Measurements from ENCODE around the gene YTHDF2. TPM values are rescaled to one million over a fixed set of nuclear protein-coding genes. Genes with fewer than 3 reads are reported as not detected.

The YTHDF2 gene
- polyA plus RNA-seq, 3 donors: 20.7 to 81.6 (median 74.2) TPM

DNA sequence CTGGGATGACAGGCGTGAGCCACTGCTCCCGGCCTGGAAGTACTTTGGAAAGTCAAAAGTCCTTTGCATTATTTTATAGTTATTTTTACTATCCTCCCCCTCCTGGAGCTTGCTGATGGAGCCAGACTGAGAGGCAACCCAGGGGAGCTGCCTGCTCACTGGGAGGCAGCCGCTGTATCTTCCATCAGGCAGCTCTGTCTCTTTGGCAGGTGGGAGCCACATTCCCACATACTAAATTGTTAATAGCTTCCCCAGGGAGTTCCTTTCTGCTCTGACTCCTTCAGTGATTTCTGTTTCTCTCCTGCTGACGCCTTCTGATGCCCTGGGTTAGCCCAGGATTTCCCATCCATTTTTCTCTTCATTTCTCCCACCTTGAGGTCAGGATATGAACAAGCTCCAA lies 70.3 kb downstream of the YTHDF2 start:
- H3K4me1 ChIP-seq (ENCODE audit: control insufficient read depth in 1 of 2, insufficient read depth in 2 of 2, low read length in 2 of 2): no peaks in the 10 kb centered on the region
- intact Hi-C loops (cut with micrococcal nuclease): no loop called here
- H3K9me3 Mint-ChIP-seq: peaks cover 0 to 9% (median 3%) of the 10 kb centered on the region in 7 donors
- WGBS (ENCODE audit: insufficient coverage): 88% methylated on average over 1 of the region's 4 CpGs
- H3K36me3 Mint-ChIP-seq: no peaks in the 10 kb centered on the region
- peaks cover 3% of the 10 kb centered on the region for H3K4me1 Mint-ChIP-seq
- H3K36me3 ChIP-seq (replicated peaks in 1 of 2; ENCODE audit: control insufficient read depth in 1 of 2, insufficient read depth in 2 of 2, low read length in 2 of 2): no peaks in the 10 kb centered on the region
- H2AFZ ChIP-seq (ENCODE audit: insufficient read depth, low read depth, low read length, poor library complexity, severe bottlenecking): no peak overlapping the region
- H3K4me3 ChIP-seq (replicated peaks in 1 of 3; ENCODE audit: low read depth in 2 of 3, low read length in 3 of 3): no peak overlapping the region
- no peak for DNase-seq
- H3K9ac ChIP-seq (ENCODE audit: insufficient read depth, low read length, poor library complexity, severe bottlenecking): no peak overlapping the region
- H3K27ac ChIP-seq (ENCODE audit: low read depth in 1 of 2, low read length in 2 of 2): no peak overlapping the region
- no peaks in the 10 kb centered on the region for H3K79me2 ChIP-seq (ENCODE audit: insufficient read depth, low read length)
- no peaks in the 10 kb centered on the region for H4K20me1 ChIP-seq (ENCODE audit: insufficient read depth, low read length)
- TF ChIP-seq, protein P1, sequence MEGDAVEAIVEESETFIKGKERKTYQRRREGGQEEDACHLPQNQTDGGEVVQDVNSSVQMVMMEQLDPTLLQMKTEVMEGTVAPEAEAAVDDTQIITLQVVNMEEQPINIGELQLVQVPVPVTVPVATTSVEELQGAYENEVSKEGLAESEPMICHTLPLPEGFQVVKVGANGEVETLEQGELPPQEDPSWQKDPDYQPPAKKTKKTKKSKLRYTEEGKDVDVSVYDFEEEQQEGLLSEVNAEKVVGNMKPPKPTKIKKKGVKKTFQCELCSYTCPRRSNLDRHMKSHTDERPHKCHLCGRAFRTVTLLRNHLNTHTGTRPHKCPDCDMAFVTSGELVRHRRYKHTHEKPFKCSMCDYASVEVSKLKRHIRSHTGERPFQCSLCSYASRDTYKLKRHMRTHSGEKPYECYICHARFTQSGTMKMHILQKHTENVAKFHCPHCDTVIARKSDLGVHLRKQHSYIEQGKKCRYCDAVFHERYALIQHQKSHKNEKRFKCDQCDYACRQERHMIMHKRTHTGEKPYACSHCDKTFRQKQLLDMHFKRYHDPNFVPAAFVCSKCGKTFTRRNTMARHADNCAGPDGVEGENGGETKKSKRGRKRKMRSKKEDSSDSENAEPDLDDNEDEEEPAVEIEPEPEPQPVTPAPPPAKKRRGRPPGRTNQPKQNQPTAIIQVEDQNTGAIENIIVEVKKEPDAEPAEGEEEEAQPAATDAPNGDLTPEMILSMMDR (IDR thresholded peaks at IDR 0.05): no peak
- peaks cover 25 to 35% (median 28%) of the 10 kb centered on the region in 3 donors for H3K27me3 Mint-ChIP-seq (ENCODE audit: low read depth in 3 of 3)
- peaks cover 18 to 22% of the 10 kb centered on the region in 2 donors for H3K27me3 ChIP-seq (ENCODE audit: control insufficient read depth in 2 of 2, insufficient read depth in 2 of 2, low read length in 2 of 2)
- H3K27ac Mint-ChIP-seq: no peak overlapping the region
- H3K9me3 ChIP-seq (replicated peaks in 1 of 2; ENCODE audit: control insufficient read depth in 1 of 2, insufficient read depth in 1 of 2, low read length in 2 of 2): no peaks in the 10 kb centered on the region
- no peak overlapping the region for H3K4me3 Mint-ChIP-seq
- no peak overlapping the region for H3K4me2 ChIP-seq (replicated peaks; ENCODE audit: extremely low read depth, low read length, poor library complexity, severe bottlenecking)

GRCh38 chr1:28807986-28808385 lies 71.2 kb downstream of the YTHDF2 start:
- H3K79me2 ChIP-seq (ENCODE audit: insufficient read depth, low read length): no peaks in the 10 kb centered on the region
- H3K9ac ChIP-seq (ENCODE audit: insufficient read depth, low read length, poor library complexity, severe bottlenecking): no peak overlapping the region
- no peak overlapping the region for H3K4me2 ChIP-seq (replicated peaks; ENCODE audit: extremely low read depth, low read length, poor library complexity, severe bottlenecking)
- DNase-seq: no peak
- H3K27ac ChIP-seq (ENCODE audit: low read depth in 1 of 2, low read length in 2 of 2): no peak overlapping the region
- Mint-ChIP-seq H3K27me3 (ENCODE audit: low read depth in 3 of 3) (peaks cover 31 to 42% (median 34%) of the 10 kb centered on the region in 3 donors), H3K4me1 (peaks cover 3% of the 10 kb centered on the region), H3K4me3 (no peak overlapping the region), H3K27ac (peak overlapping the region in 1 of 7 donors; percentile 64), H3K9me3 (peaks cover 0 to 10% (median 3%) of the 10 kb centered on the region in 7 donors), H3K36me3 (no peaks in the 10 kb centered on the region)
- no peaks in the 10 kb centered on the region for H3K9me3 ChIP-seq (replicated peaks in 1 of 2; ENCODE audit: control insufficient read depth in 1 of 2, insufficient read depth in 1 of 2, low read length in 2 of 2)
- TF ChIP-seq, protein P1 (IDR thresholded peaks at IDR 0.05): no peak
- no peak overlapping the region for H2AFZ ChIP-seq (ENCODE audit: insufficient read depth, low read depth, low read length, poor library complexity, severe bottlenecking)
- H3K4me3 ChIP-seq (replicated peaks in 1 of 3; ENCODE audit: low read depth in 2 of 3, low read length in 3 of 3): no peak overlapping the region
- no peaks in the 10 kb centered on the region for H4K20me1 ChIP-seq (ENCODE audit: insufficient read depth, low read length)
- peaks cover 22 to 28% of the 10 kb centered on the region in 2 donors for H3K27me3 ChIP-seq (ENCODE audit: control insufficient read depth in 2 of 2, insufficient read depth in 2 of 2, low read length in 2 of 2)
- no peaks in the 10 kb centered on the region for H3K36me3 ChIP-seq (replicated peaks in 1 of 2; ENCODE audit: control insufficient read depth in 1 of 2, insufficient read depth in 2 of 2, low read length in 2 of 2)
- intact Hi-C loops (cut with micrococcal nuclease): no loop called here
- no CpG with 5 or more reads among the region's 4 CpGs for WGBS (ENCODE audit: insufficient coverage)
- no peaks in the 10 kb centered on the region for H3K4me1 ChIP-seq (ENCODE audit: control insufficient read depth in 1 of 2, insufficient read depth in 2 of 2, low read length in 2 of 2)

Data from CD14-positive monocyte (primary cell).